ENCODE results near the gene FOXO3.
A peak's percentile ranks its signal among the peaks of the same experiment; 100 is the strongest.

The FOXO3 gene

DNA sequence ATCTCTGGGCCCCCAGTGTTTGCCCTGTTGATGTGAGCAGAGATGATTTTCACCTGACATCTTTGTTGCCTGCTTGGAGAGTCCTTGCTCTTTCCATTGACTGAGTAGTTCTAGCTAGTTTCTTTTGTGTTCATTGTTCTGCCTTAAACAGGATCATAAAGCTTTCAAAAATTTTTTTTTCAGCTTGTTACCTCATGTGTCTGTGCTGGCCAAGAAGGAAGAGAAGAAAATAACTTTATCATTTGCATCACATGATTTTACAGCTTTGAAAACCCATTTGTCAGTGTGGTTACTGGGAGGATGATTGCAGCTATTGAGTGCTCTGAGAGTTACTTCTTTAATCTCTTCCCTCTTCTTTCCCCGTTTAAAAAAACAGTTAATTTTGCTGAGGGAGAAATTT lies 16.0 kb downstream of the FOXO3 start:
- no peak for DNase-seq

GRCh38 chr6:108578166-108578565 lies 17.4 kb downstream of the FOXO3 start:
- DNase-seq = no peak

DNA sequence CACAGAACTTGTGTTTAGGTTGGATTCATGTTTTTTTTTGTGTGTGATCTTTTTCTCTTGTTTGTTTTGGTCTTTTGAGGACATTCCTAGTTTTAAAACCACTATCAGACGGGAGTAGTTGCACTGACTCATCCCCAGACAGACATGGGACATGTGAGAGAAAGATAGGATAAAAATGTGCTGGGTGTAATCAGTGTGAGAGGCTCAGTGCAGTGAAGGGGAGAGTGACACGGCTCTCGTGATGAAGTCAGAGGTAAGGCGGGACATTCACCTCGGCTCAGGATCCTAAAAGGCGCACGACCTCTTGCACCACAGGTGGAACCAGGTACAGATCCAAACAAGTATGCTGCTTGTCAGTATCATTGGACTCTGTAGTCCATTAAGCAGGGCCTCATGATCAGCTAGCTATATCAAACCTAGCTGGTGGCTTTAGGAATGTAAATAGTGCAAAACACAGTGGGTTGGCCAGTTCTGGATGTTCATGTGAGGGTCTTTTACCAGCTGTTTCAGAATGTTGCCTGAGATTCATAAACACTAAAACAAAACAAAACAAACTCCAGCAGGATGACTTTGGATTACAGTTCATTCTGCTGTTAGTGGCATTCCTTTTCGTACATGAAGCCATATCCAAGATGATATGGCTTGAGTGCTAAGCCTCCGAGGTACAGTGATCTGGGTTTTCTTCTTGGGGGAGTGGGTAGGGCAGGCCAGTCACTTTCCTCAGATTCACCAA lies 18.0 kb downstream of the FOXO3 start:
- DNase-seq = no peak

DNA sequence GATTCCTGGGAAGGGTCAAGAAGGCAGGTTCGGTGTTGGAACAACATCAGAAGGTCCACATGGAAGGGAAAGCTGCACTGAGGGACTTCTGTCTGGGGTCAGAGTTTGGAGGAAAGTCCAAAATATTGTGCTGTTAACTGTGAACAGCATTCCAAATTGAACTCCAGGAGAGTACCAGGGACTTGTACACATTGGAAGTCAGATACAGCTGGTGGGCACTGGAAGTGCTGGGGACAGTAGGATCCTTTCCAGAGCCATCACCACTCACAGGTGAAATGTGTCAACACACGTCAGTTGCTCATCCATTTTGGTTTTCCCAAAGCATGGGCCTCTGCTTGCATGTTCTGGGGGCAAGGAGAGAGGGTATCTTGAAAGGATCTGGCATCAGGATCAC lies 18.6 kb downstream of the FOXO3 start:
- DNase-seq = no peak

DNA sequence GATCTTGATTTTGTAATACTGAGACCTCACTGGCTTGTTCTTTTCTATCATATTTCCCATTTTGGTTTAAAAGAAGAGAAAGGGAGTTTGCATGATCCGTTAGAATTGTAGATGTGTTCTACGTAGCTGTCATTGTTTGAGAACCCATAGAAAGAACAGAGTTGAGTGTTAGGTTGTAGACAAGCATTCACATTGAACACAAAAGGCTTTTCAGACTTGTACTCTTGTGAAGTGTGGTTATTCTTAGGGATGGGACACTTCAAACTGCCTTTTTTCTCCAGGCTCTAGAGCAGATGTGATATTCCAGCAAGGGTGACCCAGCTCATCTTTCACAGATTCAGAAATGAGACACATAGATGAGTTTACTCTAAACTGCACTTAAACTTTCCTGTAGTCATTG lies 19.9 kb downstream of the FOXO3 start:
- no peak for DNase-seq

GRCh38 chr6:108581237-108581931 lies 20.7 kb downstream of the FOXO3 start:
- DNase-seq = no peak

- no peak for DNase-seq
These were observed 21.3 kb downstream of the FOXO3 start for GRCh38 chr6:108581932-108582475.

DNA sequence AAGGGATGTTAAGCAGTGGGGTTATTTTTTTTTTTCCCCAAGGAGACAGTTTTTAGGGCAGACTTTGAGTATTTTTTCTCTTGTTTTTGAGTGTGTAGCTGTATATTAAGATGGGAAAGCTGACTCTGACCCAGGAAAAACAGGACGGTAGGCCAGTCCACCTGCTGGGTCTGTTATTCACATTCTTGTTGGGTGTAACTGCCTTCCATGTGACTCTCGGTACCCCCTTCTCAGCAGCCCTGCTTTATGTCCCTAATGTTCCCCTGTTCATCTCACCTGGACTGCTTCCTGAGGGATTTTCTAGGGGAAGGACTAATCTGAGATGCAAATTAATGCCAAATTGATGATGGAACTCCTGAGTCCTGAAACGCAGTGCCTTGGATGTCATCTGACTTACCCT lies 21.9 kb downstream of the FOXO3 start:
- DNase-seq = no peak

DNA sequence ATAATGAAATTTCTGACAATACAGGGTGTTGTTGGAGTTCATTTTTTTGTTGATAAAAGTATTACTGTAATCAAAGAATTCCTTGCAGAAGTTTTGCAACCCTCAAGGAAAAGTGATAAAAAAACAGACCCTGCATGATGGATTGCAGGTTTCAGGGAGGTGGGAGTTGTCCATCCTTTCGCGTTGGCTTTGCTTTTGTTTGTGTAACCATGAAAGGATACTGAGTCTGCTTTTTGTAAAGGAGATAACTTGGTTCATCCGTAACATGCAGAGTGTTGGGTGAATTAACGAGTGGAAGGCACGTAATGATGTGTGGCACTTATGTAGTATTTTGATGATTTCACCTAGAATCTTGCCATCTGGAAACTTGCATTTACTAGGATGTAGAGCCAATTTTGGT lies 23.6 kb downstream of the FOXO3 start:
- DNase-seq = no peak

DNA sequence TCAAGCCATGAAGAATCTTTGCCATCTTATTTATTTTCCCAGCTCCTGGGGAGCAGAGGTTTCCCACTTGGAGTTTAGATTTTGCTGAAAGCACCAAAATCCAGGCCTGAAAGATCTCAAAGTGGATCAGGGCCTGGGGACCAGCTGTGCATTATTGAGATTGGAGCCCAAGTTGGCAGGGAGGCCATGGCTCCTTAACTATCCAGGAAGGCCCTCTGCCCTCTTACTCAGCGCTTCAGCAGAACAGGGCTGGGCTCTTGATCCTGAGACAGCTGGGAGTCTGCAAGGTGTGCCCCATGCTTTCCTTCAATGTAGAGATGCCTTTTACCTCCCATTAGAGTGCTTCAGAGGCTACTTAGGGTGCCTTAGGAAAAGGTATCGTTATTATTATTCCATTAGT lies 24.6 kb downstream of the FOXO3 start:
- no peak for DNase-seq

- no peak for DNase-seq
These were observed 25.3 kb downstream of the FOXO3 start for GRCh38 chr6:108585921-108586536.

DNA sequence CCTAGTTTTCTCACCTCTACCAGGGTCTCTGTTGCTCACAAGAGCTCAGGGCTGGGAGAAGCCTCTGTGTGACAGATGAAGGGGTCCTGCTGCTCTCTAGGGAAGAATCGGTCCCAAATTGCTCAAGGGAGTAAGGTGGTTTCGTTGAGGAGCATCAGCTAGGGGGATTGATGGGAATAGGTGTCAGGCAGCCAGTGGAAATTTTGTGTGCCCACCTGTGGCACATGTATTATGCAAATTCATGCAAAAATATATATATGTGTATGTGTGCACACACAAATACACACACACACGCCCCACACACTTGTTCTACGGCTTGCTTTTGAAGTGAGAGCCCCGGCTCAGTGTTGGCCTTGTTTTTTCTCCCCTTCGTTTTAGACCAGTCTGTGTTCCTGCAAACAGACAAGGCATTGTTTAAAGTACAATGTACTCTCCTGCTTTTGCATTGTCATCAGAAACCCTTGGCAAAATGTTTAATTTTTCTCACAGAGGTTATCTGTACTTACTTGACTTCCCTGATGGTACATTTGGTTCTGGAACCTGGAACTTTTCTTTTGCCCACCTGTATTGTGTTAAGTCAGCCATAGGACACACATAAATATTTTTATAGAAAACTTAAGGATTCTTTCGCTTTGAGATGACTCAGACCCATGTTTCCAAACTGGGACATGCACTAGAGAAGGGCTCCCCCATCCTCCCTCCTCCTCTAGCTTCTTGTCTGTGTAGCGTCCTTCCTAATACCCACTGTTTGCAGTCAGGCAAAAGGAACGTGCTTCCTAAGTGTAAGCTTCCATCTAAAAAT lies 26.7 kb downstream of the FOXO3 start:
- DNase-seq = no peak

GRCh38 chr6:108588586-108588985 lies 27.9 kb downstream of the FOXO3 start:
- DNase-seq = no peak

DNA sequence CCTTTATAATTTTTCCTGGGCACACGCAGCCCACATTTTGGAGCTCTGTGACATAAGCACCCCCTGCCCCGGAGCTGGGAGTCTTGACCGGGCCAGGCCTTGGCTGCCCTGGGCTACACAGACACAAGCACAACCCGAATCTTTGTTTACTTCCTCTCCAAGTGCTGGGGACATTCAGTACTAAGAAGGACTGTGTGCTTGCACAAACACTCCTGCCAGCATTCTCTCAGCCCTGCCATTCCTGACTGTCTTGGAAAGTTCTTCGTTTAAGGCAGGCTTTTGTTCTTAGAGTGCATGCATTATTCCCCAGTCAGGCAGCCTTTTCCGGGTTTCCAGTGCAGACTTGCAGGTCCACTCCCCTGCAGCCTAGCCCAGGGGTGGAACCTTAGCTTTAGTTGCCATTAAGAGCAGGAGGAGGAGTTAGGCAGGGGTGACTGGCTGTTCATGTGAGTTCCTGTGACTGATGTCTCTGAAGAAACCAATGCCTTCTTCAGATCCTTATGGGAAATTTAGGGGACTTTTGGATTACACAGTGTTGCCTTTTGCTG lies 28.6 kb downstream of the FOXO3 start:
- DNase-seq = no peak

- DNase-seq = no peak
These were observed 30.5 kb downstream of the FOXO3 start for GRCh38 chr6:108591040-108591816.

DNA sequence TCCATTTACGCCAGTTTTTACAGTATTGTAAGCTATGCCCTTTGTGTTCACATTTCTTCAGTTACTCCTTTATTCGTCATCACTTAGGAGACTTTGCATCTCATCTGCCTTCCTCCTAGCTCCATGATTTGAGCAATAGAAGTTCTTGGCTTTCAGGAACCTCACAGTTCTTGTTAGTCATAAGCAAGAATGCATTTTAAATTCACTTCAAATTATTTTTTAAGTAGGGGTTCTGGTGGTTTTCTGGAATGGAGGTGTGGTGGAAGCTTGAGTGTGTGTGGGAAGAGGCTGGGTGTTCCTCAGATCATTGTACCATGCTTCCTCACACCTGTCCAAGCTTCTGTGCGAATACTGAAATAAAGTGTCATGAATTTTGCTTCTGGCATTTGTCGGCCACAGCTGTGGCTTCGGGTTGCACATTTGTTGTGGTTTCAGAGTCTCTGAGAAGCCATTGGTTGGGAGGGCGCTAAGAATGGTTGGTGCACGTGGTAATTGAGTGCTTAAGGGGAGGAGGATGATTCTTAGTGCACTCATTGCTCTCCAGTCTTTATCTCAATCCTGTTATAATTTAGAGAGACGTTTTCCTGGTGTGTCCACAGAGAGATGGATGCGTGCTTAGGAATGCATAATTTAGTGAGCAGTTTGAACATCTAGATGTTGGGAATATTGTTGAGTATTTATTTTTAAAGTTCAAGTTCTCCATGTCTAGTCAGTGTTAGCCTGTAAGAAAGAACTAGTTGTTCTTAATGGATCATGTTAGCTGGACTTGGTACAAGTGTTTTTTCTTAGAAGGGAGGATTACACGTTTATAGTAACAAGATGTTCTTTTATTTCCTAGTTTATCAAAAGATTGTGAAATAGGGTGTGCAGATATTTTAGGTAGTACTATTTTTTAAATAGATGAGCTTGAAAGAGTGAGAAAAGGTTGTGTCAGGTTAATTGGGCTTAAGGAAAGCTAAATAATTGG lies 31.9 kb downstream of the FOXO3 start:
- DNase-seq = peak; percentile 16

GRCh38 chr6:108594151-108594550 lies 33.4 kb downstream of the FOXO3 start:
- DNase-seq = no peak

- DNase-seq = no peak
These were observed 33.9 kb downstream of the FOXO3 start for GRCh38 chr6:108594640-108595039.

- DNase-seq = no peak
These were observed 36.2 kb downstream of the FOXO3 start for GRCh38 chr6:108596956-108597355.

DNA sequence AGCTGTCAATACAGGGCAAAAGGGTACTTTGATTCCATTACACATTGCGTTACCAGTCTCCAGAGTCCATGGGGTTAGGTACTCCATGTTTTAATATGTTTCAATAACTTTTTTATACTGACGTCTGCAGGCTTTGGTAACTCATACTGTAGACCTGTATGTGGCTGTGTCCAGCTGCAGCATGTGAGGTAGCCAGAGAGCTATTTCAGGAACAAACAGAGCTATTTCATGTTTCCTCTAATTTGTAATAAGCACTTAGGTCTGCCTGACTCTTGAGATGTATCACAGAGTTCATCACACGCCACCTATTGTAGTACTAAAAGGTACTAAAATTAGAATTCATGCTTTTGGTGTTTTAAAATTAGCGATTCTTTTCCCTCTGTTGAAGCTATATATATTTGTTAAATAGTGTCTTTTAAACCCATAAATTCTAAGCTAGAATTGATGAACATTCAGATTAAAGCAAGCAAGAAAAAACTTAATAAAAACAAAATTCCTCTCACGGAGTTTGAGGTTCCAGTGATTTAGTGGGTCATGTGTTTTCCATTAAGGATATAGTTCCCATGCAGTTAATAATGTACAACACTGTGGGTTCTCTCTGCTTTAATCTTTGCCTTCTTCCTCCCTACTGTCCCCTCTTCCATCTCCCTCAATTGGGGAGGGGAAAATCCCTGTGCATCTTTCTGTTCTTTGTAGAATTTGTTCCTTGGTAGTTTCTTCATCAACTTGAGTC lies 37.0 kb downstream of the FOXO3 start:
- DNase-seq = no peak

Measured in DMS79 treated with DMSO at 0.1 percent for 48 hours (cell line).